Coronary artery (tissue), 2 donors: ENCODE results near the gene NCAM1.
"Not testable (repeated sequence)": the region's sequence is repeated elsewhere in the genome, so short reads cannot be mapped to it uniquely, and the experiment has no call there.

ENCODE experiments used
- DNase-seq: peaks from one replicate; pipeline ENCODE4 v3.0.0-alpha.2; 2017; ENCODE audit warnings: low spot score
- H3K27ac ChIP-seq, 2 donors: fragments of 200-600 bp; sonication (generic); one replicate each; pipeline ENCODE4 v1.5.1; 2016 to 2019
- H3K4me3 ChIP-seq: fragments of 200-600 bp; sonication (generic); 2 replicates; pipeline ENCODE4 v1.5.1; 2016; ENCODE audit warnings: mild to moderate bottlenecking, moderate library complexity
- CTCF ChIP-seq: fragments of 200-600 bp; sonication (generic); IDR thresholded peaks from one replicate; pipeline ENCODE4 v1.5.1; 2019; ENCODE audit warnings: antibody characterized with exemption

The NCAM1 gene

GRCh38 chr11:112961146-112961668 lies at the start of gene NCAM1:
Gene NCAM1, plus strand, starts transcription at chr11:112961420.
- H3K27ac ChIP-seq = peak within 1 kb of the TSS in 1 of 2 donors; percentile 2
- H3K4me3 ChIP-seq = peak within 1 kb of the TSS; percentile 73
- TF ChIP-seq CTCF = no peak
- no peak for DNase-seq

GRCh38 chr11:112922606-112923005 lies 38.6 kb upstream of the NCAM1 start:
- Histone ChIP-seq H3K4me3 (no peak overlapping the region), H3K27ac (no peak overlapping the region)
- no peak for TF ChIP-seq CTCF
- no peak for DNase-seq

DNA sequence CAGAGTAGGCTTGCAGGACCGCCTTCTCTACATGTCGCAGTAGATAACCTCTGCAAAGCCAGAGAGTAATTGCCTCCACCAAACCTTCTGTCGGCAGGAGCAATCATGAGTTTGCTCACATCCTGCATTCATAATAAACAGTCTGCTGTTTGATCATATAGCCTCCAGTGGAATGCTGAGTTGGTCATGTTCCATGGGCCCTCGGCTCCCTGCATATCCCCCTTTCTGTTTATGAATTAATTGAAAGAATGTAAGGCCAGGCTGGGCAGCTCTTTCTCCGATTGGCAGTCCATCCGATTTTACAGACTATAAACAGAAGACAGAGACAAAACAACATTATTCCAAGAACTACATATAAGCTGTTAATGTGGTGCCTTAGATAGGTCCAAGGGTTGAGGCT lies 36.4 kb upstream of the NCAM1 start:
- H3K4me3 ChIP-seq, DNase-seq, H3K27ac ChIP-seq: not testable (repeated sequence)

- no peak for DNase-seq
- no peak for TF ChIP-seq CTCF
- H3K4me3 ChIP-seq = no peak overlapping the region
- H3K27ac ChIP-seq = no peak overlapping the region
Measured at GRCh38 chr11:112925516-112926310, 35.5 kb upstream of the NCAM1 start.

GRCh38 chr11:112928136-112928535 lies 33.1 kb upstream of the NCAM1 start:
- no peak for TF ChIP-seq CTCF
- Histone ChIP-seq H3K4me3 (no peak overlapping the region), H3K27ac (no peak overlapping the region)
- DNase-seq = no peak

DNA sequence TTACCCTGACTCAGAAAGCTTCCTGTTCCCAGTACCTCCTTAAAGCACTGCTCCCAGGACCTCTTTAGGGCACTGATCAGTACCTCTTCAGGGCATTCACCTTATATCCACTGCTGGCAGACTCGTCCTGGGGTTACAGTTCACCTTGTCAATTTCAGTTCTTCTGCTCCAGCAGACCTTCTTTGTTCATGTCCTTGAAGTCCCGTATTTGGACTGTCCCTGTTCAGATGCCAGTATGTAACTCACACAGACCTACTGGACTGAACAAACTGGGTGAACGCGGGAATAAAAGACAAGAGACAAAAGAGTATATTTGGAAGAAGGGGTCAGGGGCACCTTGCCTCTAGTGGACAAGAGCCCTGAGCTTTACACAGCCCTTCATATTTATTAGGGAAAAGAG lies 31.8 kb upstream of the NCAM1 start:
- Histone ChIP-seq H3K27ac (no peak overlapping the region), H3K4me3 (no peak overlapping the region)
- no peak for DNase-seq
- TF ChIP-seq CTCF = no peak

GRCh38 chr11:112931703-112932102 lies 29.5 kb upstream of the NCAM1 start:
- H3K4me3 ChIP-seq = no peak overlapping the region
- DNase-seq = no peak
- no peak overlapping the region for H3K27ac ChIP-seq
- no peak for TF ChIP-seq CTCF
